HepG2 (cell line): Measurements from ENCODE around the gene ANKS4B. TPM values are rescaled to one million over a fixed set of nuclear protein-coding genes. Genes with fewer than 3 reads are reported as not detected.

Source experiments
- ARNT ChIP-seq: fragments of 450-650 bp; IDR thresholded peaks from 2 replicates; pipeline ENCODE4 v1.6.1; 2017
- HINFP ChIP-seq: sonication (generic); formaldehyde crosslinking; IDR thresholded peaks from 2 replicates; pipeline ENCODE4 v1.4.0; 2020; ENCODE audit warnings: low read depth, mild to moderate bottlenecking, missing genetic modification reagents
- POLR2A ChIP-seq, 2 experiments: IDR thresholded peaks; 2 replicates each; pipeline ENCODE4 v1.6.1; 2011; ENCODE audit warnings: low read depth in 2 of 2, low read length in 2 of 2, mild to moderate bottlenecking in 1 of 2, moderate library complexity in 1 of 2; ENCODE audit not compliant: insufficient read depth in 1 of 2
- SAP130 ChIP-seq: IDR thresholded peaks from 2 replicates; pipeline ENCODE4 v1.6.1; 2016; ENCODE audit warnings: low read depth
- SIN3B ChIP-seq: fragments of 150-350 bp; IDR thresholded peaks from 2 replicates; pipeline ENCODE4 v1.6.1; 2014; ENCODE audit warnings: low read length
- SKIL ChIP-seq: sonication (generic); formaldehyde crosslinking; IDR thresholded peaks from 2 replicates; pipeline ENCODE4 v1.8.0; 2022; ENCODE audit warnings: missing genetic modification reagents, mild to moderate bottlenecking, moderate library complexity, borderline replicate concordance
- SMC3 ChIP-seq: IDR thresholded peaks from 2 replicates; pipeline ENCODE4 v1.6.1; 2011; ENCODE audit warnings: low read length, improper control_type of control experiment
- TERF1 ChIP-seq: sonication (generic); formaldehyde crosslinking; IDR thresholded peaks from 2 replicates; pipeline ENCODE4 v1.8.0; 2022; ENCODE audit warnings: mild to moderate bottlenecking, missing genetic modification reagents, moderate library complexity
- ZHX1 ChIP-seq: sonication (generic); formaldehyde crosslinking; IDR thresholded peaks from 2 replicates; pipeline ENCODE4 v1.8.1; 2022; ENCODE audit warnings: low read depth, mild to moderate bottlenecking, missing genetic modification reagents
- ZNF138 ChIP-seq: sonication (generic); formaldehyde crosslinking; IDR thresholded peaks from 2 replicates; pipeline ENCODE4 v1.5.0; 2020; ENCODE audit warnings: mild to moderate bottlenecking, low read depth, missing genetic modification reagents
- ZNF142 ChIP-seq: sonication (generic); formaldehyde crosslinking; IDR thresholded peaks from 2 replicates; pipeline ENCODE4 v1.4.0; 2020; ENCODE audit warnings: missing genetic modification reagents
- ZNF225 ChIP-seq: sonication (generic); formaldehyde crosslinking; IDR thresholded peaks from 2 replicates; pipeline ENCODE4 v1.4.0; 2020; ENCODE audit warnings: mild to moderate bottlenecking, missing genetic modification reagents
- ZNF260 ChIP-seq: sonication (generic); formaldehyde crosslinking; IDR thresholded peaks from 2 replicates; pipeline ENCODE4 v1.4.0; 2020; ENCODE audit warnings: missing genetic modification reagents, low read depth, mild to moderate bottlenecking, borderline replicate concordance
- ZNF562 ChIP-seq: sonication (generic); formaldehyde crosslinking; IDR thresholded peaks from 2 replicates; pipeline ENCODE4 v1.8.0; 2022; ENCODE audit warnings: missing genetic modification reagents, borderline replicate concordance
- ZNF713 ChIP-seq: sonication (generic); formaldehyde crosslinking; IDR thresholded peaks from 2 replicates; pipeline ENCODE4 v1.4.0; 2020; ENCODE audit warnings: mild to moderate bottlenecking, missing genetic modification reagents
- polyA plus RNA-seq, 8 experiments: library from polyadenylated mRNA; depleted of rRNA in 3 of 8; stranded (reverse) in 7 of 8; unstranded in 1 of 8; fragments of >200 nt; fragmentation: Illumina TruSeq in 4 of 8; extraction: Trizol in 4 of 8; gene quantifications; 2 replicates each; pipeline versions ENCODE4 v1.2.1 to v1.2.3, GENCODE V29; 2011 to 2016; ENCODE audit warnings: low read depth in 4 of 8, missing spikeins in 1 of 8, mixed read lengths in 1 of 8; ENCODE audit not compliant: insufficient read depth in 1 of 8
- total RNA-seq, 5 experiments: library from RNA; depleted of rRNA; stranded (reverse); fragments of >200 nt; fragmentation: Illumina TruSeq; extraction: Trizol; gene quantifications; 2 replicates each; pipeline ENCODE4 v1.2.3, GENCODE V29; 2016; ENCODE audit warnings: low read depth in 1 of 5

ANKS4B gene
- total and polyA plus RNA-seq, 2 of the 13 experiments (the other 11 are each of a cell fraction or from before 2014, with no cell fraction given): 6.5 to 30.0 TPM

- no peak for TF ChIP-seq SMC3
- no peak for TF ChIP-seq POLR2A (IDR thresholded peaks at IDR 0.05; ENCODE audit: insufficient read depth in 1 of 2, low read depth in 2 of 2, low read length in 2 of 2)
- no peak for TF ChIP-seq ZNF713
- TF ChIP-seq ARNT: no peak
- no peak for TF ChIP-seq ZHX1 (CRISPR knock-in tag)
- no peak for TF ChIP-seq ZNF138 (CRISPR knock-in tag)
- no peak for TF ChIP-seq ZNF225 (CRISPR knock-in tag)
- no peak; the same call in 1 of the 2 replicates for TF ChIP-seq ZNF142 (CRISPR knock-in tag)
- no peak for TF ChIP-seq ZNF260 (CRISPR knock-in tag)
- no peak for TF ChIP-seq ZNF562
- TF ChIP-seq SIN3B: no peak
- TF ChIP-seq TERF1 (CRISPR knock-in tag): no peak
- TF ChIP-seq SKIL (CRISPR knock-in tag): no peak
- TF ChIP-seq HINFP: no peak
- no peak for TF ChIP-seq SAP130 (CRISPR knock-in tag)
Measured at GRCh38 chr16:21233045-21233520, 416 bp upstream of the ANKS4B start (continued).
